Stimulated activated naive CD4-positive, alpha-beta T cell (primary cell): ENCODE data around the gene ZBTB38.

ENCODE experiments used
- DNase-seq, 6 experiments: peaks; one replicate each; lab custom pipeline; 2025; lab: John Stamatoyannopoulos, UW

ZBTB38 gene

GRCh38 chr3:141406265-141406664, 38.0 kb downstream of the ZBTB38 start:
- DNase-seq = no peak

- DNase-seq = no peak
Observed at GRCh38 chr3:141407047-141407446, 38.7 kb downstream of the ZBTB38 start.

GRCh38 chr3:141407825-141408224, 39.5 kb downstream of the ZBTB38 start:
- DNase-seq = no peak

GRCh38 chr3:141408596-141408995, 40.3 kb downstream of the ZBTB38 start:
- no peak for DNase-seq

- DNase-seq = no peak
Observed at GRCh38 chr3:141409940-141410241, 41.6 kb downstream of the ZBTB38 start.

GRCh38 chr3:141410408-141410807, 42.1 kb downstream of the ZBTB38 start:
- no peak for DNase-seq

- peak in 2 of 6 experiments; percentile 30 to 42 for DNase-seq
Observed at GRCh38 chr3:141410846-141411245, 42.5 kb downstream of the ZBTB38 start.

GRCh38 chr3:141411251-141411771, 43.0 kb downstream of the ZBTB38 start:
- DNase-seq = peak in 4 of 6 experiments; percentile 14 to 49 (median 22)

GRCh38 chr3:141412087-141412935, 44.0 kb downstream of the ZBTB38 start:
- DNase-seq = peak; percentile 5 to 74 (median 46)

- no peak for DNase-seq
Observed at GRCh38 chr3:141412936-141413354, 44.6 kb downstream of the ZBTB38 start.

GRCh38 chr3:141413391-141413790, 45.1 kb downstream of the ZBTB38 start:
- peak in 3 of 6 experiments; percentile 25 to 34 (median 30) for DNase-seq

- DNase-seq = peak in 4 of 6 experiments; percentile 14 to 61 (median 52)
Observed at GRCh38 chr3:141413801-141414689, 45.7 kb downstream of the ZBTB38 start.

- DNase-seq = no peak
Observed at GRCh38 chr3:141414800-141415462, 46.6 kb downstream of the ZBTB38 start.

GRCh38 chr3:141415953-141416352, 47.6 kb downstream of the ZBTB38 start:
- no peak for DNase-seq
